ENCODE measurements around the gene ACACB.
A peak's percentile ranks its signal among the peaks of the same experiment; 100 is the strongest.

Gene ACACB

DNA sequence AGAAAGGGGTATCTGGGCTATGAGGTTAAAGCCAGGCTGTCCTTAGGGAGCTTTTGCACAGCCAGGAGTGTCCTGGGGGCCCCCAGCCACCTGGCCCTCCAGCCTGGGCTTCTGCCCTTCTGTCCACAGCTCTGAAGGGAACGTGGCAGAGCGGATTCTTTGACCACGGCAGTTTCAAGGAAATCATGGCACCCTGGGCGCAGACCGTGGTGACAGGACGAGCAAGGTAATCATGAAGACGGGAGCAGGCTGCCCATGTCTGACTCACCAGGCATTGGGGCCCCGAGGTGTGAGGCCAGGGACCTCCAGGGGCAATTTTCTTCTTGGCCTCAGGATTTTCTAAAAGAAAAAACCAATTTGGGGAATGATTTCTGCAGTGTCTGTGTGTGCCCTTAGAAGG, 139.6 kb downstream of the ACACB start:
- no peak for TF ChIP-seq FOXP2 (optimal IDR thresholded peaks at IDR 0.05; ENCODE audit: borderline replicate concordance, extremely low read depth, extremely low read length, insufficient read depth)
- no peak for TF ChIP-seq POLR2AphosphoS5 (IDR thresholded peaks at IDR 0.05; ENCODE audit: low read depth, low read length)
- TF ChIP-seq TAF1 (IDR thresholded peaks at IDR 0.05; ENCODE audit: borderline replicate concordance, insufficient read depth, low read length): no peak

DNA sequence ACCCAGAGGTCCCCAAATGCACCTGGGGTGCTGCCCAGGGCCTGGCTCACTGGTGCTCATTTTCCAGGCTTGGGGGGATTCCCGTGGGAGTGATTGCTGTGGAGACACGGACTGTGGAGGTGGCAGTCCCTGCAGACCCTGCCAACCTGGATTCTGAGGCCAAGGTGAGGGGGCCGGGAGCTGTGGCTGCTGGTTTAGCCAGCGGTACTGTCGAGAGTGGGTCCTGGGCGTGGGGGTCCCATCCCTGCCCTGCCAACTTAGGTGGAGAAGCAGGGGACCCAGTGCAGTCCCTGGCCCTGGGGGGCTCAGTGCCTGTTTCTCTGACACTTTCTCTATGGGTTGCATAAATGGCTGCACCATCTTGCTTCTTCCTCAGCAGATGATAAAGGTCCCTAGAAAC, 141.8 kb downstream of the ACACB start:
- TF ChIP-seq SIN3A (IDR thresholded peaks at IDR 0.05; ENCODE audit: borderline replicate concordance, insufficient read depth, low read length): no peak
- TF ChIP-seq POLR2AphosphoS5 (IDR thresholded peaks at IDR 0.05; ENCODE audit: low read depth, low read length): no peak
- TF ChIP-seq, protein P1, sequence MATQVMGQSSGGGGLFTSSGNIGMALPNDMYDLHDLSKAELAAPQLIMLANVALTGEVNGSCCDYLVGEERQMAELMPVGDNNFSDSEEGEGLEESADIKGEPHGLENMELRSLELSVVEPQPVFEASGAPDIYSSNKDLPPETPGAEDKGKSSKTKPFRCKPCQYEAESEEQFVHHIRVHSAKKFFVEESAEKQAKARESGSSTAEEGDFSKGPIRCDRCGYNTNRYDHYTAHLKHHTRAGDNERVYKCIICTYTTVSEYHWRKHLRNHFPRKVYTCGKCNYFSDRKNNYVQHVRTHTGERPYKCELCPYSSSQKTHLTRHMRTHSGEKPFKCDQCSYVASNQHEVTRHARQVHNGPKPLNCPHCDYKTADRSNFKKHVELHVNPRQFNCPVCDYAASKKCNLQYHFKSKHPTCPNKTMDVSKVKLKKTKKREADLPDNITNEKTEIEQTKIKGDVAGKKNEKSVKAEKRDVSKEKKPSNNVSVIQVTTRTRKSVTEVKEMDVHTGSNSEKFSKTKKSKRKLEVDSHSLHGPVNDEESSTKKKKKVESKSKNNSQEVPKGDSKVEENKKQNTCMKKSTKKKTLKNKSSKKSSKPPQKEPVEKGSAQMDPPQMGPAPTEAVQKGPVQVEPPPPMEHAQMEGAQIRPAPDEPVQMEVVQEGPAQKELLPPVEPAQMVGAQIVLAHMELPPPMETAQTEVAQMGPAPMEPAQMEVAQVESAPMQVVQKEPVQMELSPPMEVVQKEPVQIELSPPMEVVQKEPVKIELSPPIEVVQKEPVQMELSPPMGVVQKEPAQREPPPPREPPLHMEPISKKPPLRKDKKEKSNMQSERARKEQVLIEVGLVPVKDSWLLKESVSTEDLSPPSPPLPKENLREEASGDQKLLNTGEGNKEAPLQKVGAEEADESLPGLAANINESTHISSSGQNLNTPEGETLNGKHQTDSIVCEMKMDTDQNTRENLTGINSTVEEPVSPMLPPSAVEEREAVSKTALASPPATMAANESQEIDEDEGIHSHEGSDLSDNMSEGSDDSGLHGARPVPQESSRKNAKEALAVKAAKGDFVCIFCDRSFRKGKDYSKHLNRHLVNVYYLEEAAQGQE (IDR thresholded peaks at IDR 0.05; ENCODE audit: insufficient read depth in 1 of 2, low read depth in 2 of 2, low read length in 2 of 2): no peak
- no peak for TF ChIP-seq FOXP2 (optimal IDR thresholded peaks at IDR 0.05; ENCODE audit: borderline replicate concordance, extremely low read depth, extremely low read length, insufficient read depth)
- no peak for TF ChIP-seq TAF1 (IDR thresholded peaks at IDR 0.05; ENCODE audit: borderline replicate concordance, insufficient read depth, low read length)

DNA sequence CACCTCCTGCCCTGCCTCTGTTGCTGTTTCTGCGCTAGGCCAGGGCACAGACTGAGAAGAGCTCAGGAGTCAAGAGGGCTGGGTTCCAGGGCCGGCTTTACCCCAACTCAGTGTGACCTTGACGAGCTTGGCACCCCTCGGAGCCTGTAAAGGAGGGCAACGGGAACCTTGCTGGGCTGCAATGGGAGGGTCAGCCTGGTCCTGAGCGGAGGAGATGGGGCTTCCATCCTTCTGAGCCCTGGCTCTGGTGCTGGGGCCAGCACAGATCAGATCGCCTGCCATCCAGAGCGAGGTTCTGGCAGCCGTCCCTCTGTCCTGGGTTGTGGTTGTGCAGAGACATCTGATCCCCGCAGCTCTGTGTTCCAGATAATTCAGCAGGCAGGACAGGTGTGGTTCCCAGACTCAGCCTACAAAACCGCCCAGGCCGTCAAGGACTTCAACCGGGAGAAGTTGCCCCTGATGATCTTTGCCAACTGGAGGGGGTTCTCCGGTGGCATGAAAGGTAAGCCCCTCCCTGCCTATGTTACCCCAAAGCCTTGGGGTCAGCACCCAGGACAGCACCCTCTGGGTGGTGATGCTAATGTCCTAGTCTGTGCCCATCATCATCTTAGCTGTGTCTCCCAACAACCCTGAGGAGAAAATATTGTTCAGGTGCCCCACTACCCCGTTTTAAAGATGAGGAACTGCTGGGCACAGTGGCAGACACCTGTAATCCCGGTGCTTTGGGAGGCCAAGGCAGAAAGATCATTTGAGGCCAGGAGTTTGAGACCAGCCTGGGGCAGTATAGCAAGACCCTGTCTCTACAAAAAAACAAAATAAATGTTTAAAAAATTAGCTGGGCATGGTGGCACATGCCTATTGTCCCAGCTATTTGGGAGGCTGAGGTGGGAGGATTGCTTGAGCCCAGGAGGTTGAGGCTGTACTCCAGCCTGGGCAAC, 142.5 kb downstream of the ACACB start:
- TF ChIP-seq SIN3A (IDR thresholded peaks at IDR 0.05; ENCODE audit: borderline replicate concordance, insufficient read depth, low read length): no peak
- TF ChIP-seq, protein P1 (IDR thresholded peaks at IDR 0.05; ENCODE audit: insufficient read depth in 1 of 2, low read depth in 2 of 2, low read length in 2 of 2): peak; percentile 49 to 85

DNA sequence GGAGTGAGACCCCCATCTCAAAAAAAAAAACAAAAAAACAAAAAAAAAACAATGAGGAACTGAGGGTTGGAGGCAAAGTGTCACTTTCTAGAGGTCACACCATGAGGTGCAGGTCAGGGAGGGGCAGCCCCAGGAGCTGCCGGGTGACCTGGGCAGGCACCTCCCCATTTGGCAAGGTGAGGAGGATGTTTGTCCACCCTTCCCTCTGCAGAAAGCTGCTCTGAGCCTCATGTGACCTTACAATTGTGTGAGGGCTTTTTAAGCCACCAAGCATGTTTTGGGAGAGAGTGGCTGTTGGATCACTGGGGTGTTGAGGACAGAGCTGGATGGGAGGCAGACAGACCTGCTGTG, 143.1 kb downstream of the ACACB start:
- TF ChIP-seq FOXP2 (optimal IDR thresholded peaks at IDR 0.05; ENCODE audit: borderline replicate concordance, extremely low read depth, extremely low read length, insufficient read depth) (no peak), SIN3A (IDR thresholded peaks at IDR 0.05; ENCODE audit: borderline replicate concordance, insufficient read depth, low read length) (no peak), POLR2AphosphoS5 (IDR thresholded peaks at IDR 0.05; ENCODE audit: low read depth, low read length) (no peak)

DNA sequence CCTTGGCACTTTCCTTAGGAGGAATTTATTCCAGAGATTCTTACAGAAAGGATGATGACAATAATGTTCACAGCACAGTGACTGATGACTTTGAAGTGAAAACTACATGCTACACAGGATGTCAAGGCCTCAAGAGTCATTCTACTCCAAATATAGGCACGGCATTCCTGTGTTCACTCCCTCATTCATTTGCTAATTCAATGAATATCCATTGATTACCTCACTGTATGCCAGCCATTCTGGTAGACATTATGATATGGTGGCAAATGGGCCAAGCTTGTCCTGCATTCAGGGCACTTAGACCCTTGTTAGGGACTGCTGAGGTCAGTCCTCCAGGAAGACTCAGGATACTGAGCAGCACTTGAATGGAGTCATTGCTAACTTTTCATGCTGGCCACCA, 144.7 kb downstream of the ACACB start:
- no peak for TF ChIP-seq TAF1 (IDR thresholded peaks at IDR 0.05; ENCODE audit: borderline replicate concordance, insufficient read depth, low read length)
- TF ChIP-seq SIN3A (IDR thresholded peaks at IDR 0.05; ENCODE audit: borderline replicate concordance, insufficient read depth, low read length): no peak
- TF ChIP-seq POLR2AphosphoS5 (IDR thresholded peaks at IDR 0.05; ENCODE audit: low read depth, low read length): no peak
- TF ChIP-seq, protein P1 (IDR thresholded peaks at IDR 0.05; ENCODE audit: insufficient read depth in 1 of 2, low read depth in 2 of 2, low read length in 2 of 2): no peak
- TF ChIP-seq FOXP2 (optimal IDR thresholded peaks at IDR 0.05; ENCODE audit: borderline replicate concordance, extremely low read depth, extremely low read length, insufficient read depth): no peak

DNA sequence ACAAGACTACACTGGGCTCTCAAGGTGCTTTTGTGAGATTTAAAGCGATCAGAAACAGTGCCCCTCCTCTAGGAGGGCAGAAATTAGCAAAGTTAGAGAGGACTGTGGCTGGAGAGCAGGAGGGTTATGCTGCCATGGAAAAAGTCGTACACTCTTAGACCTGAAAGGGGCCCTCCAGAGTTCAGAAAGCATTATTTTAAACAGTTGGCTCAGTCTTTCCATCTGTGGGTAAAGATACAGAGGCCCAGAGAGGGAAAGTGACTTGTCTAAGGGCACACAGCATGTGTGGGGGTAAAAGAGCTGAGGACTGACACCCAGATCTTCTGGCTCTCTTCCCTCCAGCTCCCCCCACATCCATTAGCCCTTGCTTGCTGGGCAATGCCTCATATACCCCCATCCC, 145.6 kb downstream of the ACACB start:
- TF ChIP-seq, protein P1 (IDR thresholded peaks at IDR 0.05; ENCODE audit: insufficient read depth in 1 of 2, low read depth in 2 of 2, low read length in 2 of 2): no peak
- TF ChIP-seq SIN3A (IDR thresholded peaks at IDR 0.05; ENCODE audit: borderline replicate concordance, insufficient read depth, low read length) (no peak), TAF1 (IDR thresholded peaks at IDR 0.05; ENCODE audit: borderline replicate concordance, insufficient read depth, low read length) (no peak), FOXP2 (optimal IDR thresholded peaks at IDR 0.05; ENCODE audit: borderline replicate concordance, extremely low read depth, extremely low read length, insufficient read depth) (no peak), POLR2AphosphoS5 (IDR thresholded peaks at IDR 0.05; ENCODE audit: low read depth, low read length) (no peak)
